Measurements from ENCODE around the gene FRMD4A. TPM values are rescaled to one million over a fixed set of nuclear protein-coding genes. Genes with fewer than 3 reads are reported as not detected.

Gene FRMD4A
- total RNA-seq, 2 donors from 2014 or later: 22.3 to 22.4 TPM

DNA sequence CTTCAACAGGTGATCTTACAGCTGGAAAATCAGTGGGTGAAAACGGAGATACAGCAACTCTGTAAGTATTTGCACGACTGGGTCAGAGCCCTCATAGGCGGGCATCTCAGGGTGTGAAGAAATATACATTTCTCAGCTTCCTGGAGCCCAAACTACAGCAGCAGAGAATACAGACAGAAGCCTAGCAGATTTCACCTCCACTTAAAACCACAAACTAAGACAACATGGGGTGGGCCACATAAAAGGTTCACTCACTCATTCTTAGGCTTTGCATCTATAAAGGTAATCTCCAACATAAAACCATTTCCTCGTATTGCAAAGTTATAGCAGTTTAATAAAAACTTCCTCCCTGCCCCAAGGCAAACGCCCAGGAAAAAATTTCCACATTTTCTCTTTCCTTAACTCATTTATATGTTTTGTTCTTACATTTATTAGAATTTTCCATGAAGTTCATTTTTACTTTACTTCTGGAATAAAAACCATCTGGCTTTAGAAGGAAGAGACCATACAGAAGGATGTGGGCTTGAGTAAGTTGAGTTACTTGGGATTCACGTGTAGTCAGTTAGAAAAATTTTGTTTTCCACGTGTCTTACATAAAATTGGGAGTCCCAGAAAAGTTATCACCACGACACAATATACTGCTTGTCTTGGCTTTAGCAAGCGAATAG lies 327.1 kb downstream of the FRMD4A start:
- no peak overlapping the region for H3K4me3 ChIP-seq (ENCODE audit: low read length)
- Mint-ChIP-seq H3K27ac (no peak overlapping the region), H3K4me3 (no peak overlapping the region), H3K27me3 (ENCODE audit: insufficient read depth) (peaks cover 2% of the 10 kb centered on the region), H3K36me3 (ENCODE audit: low read depth) (no peaks in the 10 kb centered on the region), H3K9me3 (no peaks in the 10 kb centered on the region), H3K4me1 (peaks cover 6% of the 10 kb centered on the region)
- TF ChIP-seq, protein P1, sequence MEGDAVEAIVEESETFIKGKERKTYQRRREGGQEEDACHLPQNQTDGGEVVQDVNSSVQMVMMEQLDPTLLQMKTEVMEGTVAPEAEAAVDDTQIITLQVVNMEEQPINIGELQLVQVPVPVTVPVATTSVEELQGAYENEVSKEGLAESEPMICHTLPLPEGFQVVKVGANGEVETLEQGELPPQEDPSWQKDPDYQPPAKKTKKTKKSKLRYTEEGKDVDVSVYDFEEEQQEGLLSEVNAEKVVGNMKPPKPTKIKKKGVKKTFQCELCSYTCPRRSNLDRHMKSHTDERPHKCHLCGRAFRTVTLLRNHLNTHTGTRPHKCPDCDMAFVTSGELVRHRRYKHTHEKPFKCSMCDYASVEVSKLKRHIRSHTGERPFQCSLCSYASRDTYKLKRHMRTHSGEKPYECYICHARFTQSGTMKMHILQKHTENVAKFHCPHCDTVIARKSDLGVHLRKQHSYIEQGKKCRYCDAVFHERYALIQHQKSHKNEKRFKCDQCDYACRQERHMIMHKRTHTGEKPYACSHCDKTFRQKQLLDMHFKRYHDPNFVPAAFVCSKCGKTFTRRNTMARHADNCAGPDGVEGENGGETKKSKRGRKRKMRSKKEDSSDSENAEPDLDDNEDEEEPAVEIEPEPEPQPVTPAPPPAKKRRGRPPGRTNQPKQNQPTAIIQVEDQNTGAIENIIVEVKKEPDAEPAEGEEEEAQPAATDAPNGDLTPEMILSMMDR (conservative IDR thresholded peaks at IDR 0.05): no peak
- no peak for DNase-seq
- WGBS, 2 experiments (ENCODE audit: insufficient coverage in 1 of 2, insufficient read length in 1 of 2): 89 to 98% methylated on average over 8 to 9 of the region's 9 CpGs
- no peaks in the 10 kb centered on the region for H3K36me3 ChIP-seq (ENCODE audit: control insufficient read depth, insufficient read depth, low read length)
- H3K4me1 ChIP-seq (ENCODE audit: control insufficient read depth, insufficient read depth, low read length): no peaks in the 10 kb centered on the region
- H3K27ac ChIP-seq (ENCODE audit: low read depth, low read length): no peak overlapping the region
- H3K9me3 ChIP-seq (ENCODE audit: control insufficient read depth, low read length): no peaks in the 10 kb centered on the region
- H3K9ac ChIP-seq (ENCODE audit: extremely low read depth, low read length, poor library complexity, severe bottlenecking): no peak overlapping the region
- H3K27me3 ChIP-seq (ENCODE audit: control insufficient read depth, insufficient read depth, low read length, poor library complexity, severe bottlenecking): no peaks in the 10 kb centered on the region

DNA sequence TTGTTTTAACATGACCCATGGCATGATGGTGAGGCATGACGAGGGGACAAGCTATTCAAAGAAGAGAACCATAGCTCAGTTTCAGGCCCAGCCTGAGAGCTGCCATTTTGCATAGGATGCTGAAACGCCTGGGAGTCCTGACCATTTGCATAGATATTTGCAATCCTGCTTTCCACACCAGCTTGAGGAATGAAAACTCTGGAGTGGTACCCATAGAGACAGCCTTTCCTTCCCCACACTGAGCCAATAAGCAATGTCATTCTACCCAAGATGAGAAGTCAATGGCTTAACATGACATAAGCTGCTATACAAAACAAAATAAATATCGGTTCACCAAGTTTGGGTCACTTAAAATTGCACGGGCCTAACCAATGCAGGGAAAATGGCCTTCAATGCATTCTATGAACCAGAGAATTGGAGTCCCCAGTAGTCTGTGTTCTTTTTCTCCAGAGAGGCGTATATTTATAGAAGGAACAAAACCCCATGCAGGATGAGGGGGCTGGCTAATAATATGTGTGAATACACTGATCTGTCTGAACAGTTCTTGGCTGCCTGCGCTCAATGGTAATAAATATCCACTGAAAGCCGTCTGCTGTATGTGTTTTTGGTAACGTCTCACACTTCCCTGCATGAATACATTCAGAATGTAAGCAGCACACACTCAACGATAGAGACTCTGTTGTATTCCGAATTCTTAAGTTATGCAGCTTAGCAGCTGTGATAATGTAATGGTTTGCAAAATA lies 329.3 kb downstream of the FRMD4A start:
- no peak overlapping the region for H3K4me3 Mint-ChIP-seq
- no peaks in the 10 kb centered on the region for H3K9me3 ChIP-seq (ENCODE audit: control insufficient read depth, low read length)
- H3K9me3 Mint-ChIP-seq: no peaks in the 10 kb centered on the region
- H3K4me1 Mint-ChIP-seq: no peaks in the 10 kb centered on the region
- no peak overlapping the region for H3K27ac Mint-ChIP-seq
- TF ChIP-seq, protein P1 (conservative IDR thresholded peaks at IDR 0.05): no peak
- no peaks in the 10 kb centered on the region for H3K36me3 Mint-ChIP-seq (ENCODE audit: low read depth)
- no peaks in the 10 kb centered on the region for H3K27me3 ChIP-seq (ENCODE audit: control insufficient read depth, insufficient read depth, low read length, poor library complexity, severe bottlenecking)
- 86 to 87% methylated on average over 9 to 10 of the region's 10 CpGs for WGBS, 2 experiments (ENCODE audit: insufficient coverage in 1 of 2, insufficient read length in 1 of 2)
- H3K9ac ChIP-seq (ENCODE audit: extremely low read depth, low read length, poor library complexity, severe bottlenecking): no peak overlapping the region
- H3K27ac ChIP-seq (ENCODE audit: low read depth, low read length): no peak overlapping the region
- H3K27me3 Mint-ChIP-seq (ENCODE audit: insufficient read depth): peaks cover 2% of the 10 kb centered on the region
- no peak overlapping the region for H3K4me3 ChIP-seq (ENCODE audit: low read length)
- no peak for DNase-seq
- H3K36me3 ChIP-seq (ENCODE audit: control insufficient read depth, insufficient read depth, low read length): no peaks in the 10 kb centered on the region
- no peaks in the 10 kb centered on the region for H3K4me1 ChIP-seq (ENCODE audit: control insufficient read depth, insufficient read depth, low read length)

GRCh38 chr10:13998163-13998835 lies 332.4 kb downstream of the FRMD4A start:
- Mint-ChIP-seq H3K4me1 (no peaks in the 10 kb centered on the region), H3K27ac (no peak overlapping the region), H3K4me3 (no peak overlapping the region), H3K27me3 (ENCODE audit: insufficient read depth) (no peaks in the 10 kb centered on the region), H3K9me3 (no peaks in the 10 kb centered on the region), H3K36me3 (ENCODE audit: low read depth) (no peaks in the 10 kb centered on the region)
- no peak for DNase-seq
- Histone ChIP-seq H3K36me3 (ENCODE audit: control insufficient read depth, insufficient read depth, low read length) (no peaks in the 10 kb centered on the region), H3K27me3 (ENCODE audit: control insufficient read depth, insufficient read depth, low read length, poor library complexity, severe bottlenecking) (no peaks in the 10 kb centered on the region), H3K4me3 (ENCODE audit: low read length) (no peak overlapping the region), H3K4me1 (ENCODE audit: control insufficient read depth, insufficient read depth, low read length) (no peaks in the 10 kb centered on the region), H3K9me3 (ENCODE audit: control insufficient read depth, low read length) (no peaks in the 10 kb centered on the region), H3K27ac (ENCODE audit: low read depth, low read length) (no peak overlapping the region), H3K9ac (ENCODE audit: extremely low read depth, low read length, poor library complexity, severe bottlenecking) (no peak overlapping the region)
- 85% methylated on average over 5 of the region's 5 CpGs for WGBS, 2 experiments (ENCODE audit: insufficient coverage in 1 of 2, insufficient read length in 1 of 2)
- TF ChIP-seq, protein P1 (conservative IDR thresholded peaks at IDR 0.05): no peak

All from endodermal cell (in vitro differentiated cells).